Kidney (tissue), 14 donors: ENCODE measurements around the gene SOCS3. TPM values are rescaled to one million over a fixed set of nuclear protein-coding genes. Genes with fewer than 3 reads are reported as not detected.

Source experiments
- DNase-seq, 5 donors: peaks; one replicate each; pipeline ENCODE4 v3.0.0-alpha.2; 2013 to 2020
- FAIRE-seq: peaks from 2 replicates; lab custom pipeline; 2012; peaks lifted over from hg19 to GRCh38; lab: Jason Lieb, UNC
- H3K27ac ChIP-seq, 2 donors: one replicate each; pipeline ENCODE4 v1.7.0; 2013; ENCODE audit warnings: low read depth in 2 of 2, low read length in 2 of 2, inconsistent platforms in 1 of 2
- H3K27me3 ChIP-seq: one replicate; pipeline ENCODE4 v1.7.1; 2013; ENCODE audit warnings: low read length, inconsistent platforms; ENCODE audit not compliant: control insufficient read depth, insufficient read depth
- H3K36me3 ChIP-seq, 3 donors: one replicate each; pipeline versions ENCODE4 v1.7.0 to v1.7.1; 2013; ENCODE audit warnings: low read length in 3 of 3, control low read depth in 1 of 3, inconsistent platforms in 1 of 3; ENCODE audit not compliant: insufficient read depth in 3 of 3, control insufficient read depth in 2 of 3
- H3K4me1 ChIP-seq, 3 donors: one replicate each; pipeline versions ENCODE4 v1.7.0 to v1.7.1; 2013; ENCODE audit warnings: low read length in 3 of 3, inconsistent platforms in 1 of 3, low read depth in 1 of 3; ENCODE audit not compliant: control insufficient read depth in 2 of 3, insufficient read depth in 2 of 3
- H3K4me3 ChIP-seq, 3 donors: one replicate each; pipeline versions ENCODE4 v1.7.0 to v1.8.1; 2013; ENCODE audit warnings: low read length in 3 of 3, control low read depth in 1 of 3, inconsistent platforms in 1 of 3
- H3K9ac ChIP-seq, 3 donors: one replicate each; pipeline versions ENCODE4 v1.7.0 to v1.7.1; 2013; ENCODE audit warnings: low read length in 3 of 3, control low read depth in 1 of 3, inconsistent platforms in 1 of 3
- H3K9me3 ChIP-seq, 3 donors: one replicate each; pipeline versions ENCODE4 v1.7.0 to v1.7.1; 2013; ENCODE audit warnings: low read length in 3 of 3, control low read depth in 1 of 3, inconsistent platforms in 1 of 3; ENCODE audit not compliant: control insufficient read depth in 2 of 3, insufficient read depth in 1 of 3
- CTCF ChIP-seq: IDR thresholded peaks from 3 replicates; pipeline ENCODE4 v1.5.1; 2012; ENCODE audit warnings: mild to moderate bottlenecking, moderate library complexity, borderline replicate concordance; ENCODE audit not compliant: insufficient read depth; ENCODE audit errors: extremely low read depth
- intact Hi-C: fragments of 100-400 bp; cut with DNase I; formaldehyde crosslinking; loops from one replicate; pipeline ENCODE4 v1.11.1; 2022
- polyA plus RNA-seq: library from polyadenylated mRNA; stranded (reverse); fragments of 350-450 nt; fragmentation: Illumina TruSeq; extraction: RNeasy Lipid Tissue Mini Kit (QIAGEN cat#74804); gene quantifications from one replicate; pipeline ENCODE4 v1.2.3, GENCODE V29; 2014; ENCODE audit warnings: low read depth, low replicate concordance; ENCODE audit not compliant: insufficient read depth
- total RNA-seq: library from RNA; stranded (reverse); fragmentation: NEBNext Ultra II Directional; extraction: Animal tissue kit (Norgen Biotek cat#: 25700); gene quantifications from one replicate; pipeline ENCODE4 v1.2.1, GENCODE V29; 2021
- donor health status: control.
- donor health status: control.
- donor health status: control.
- donor health status: control.
- donor health status: control.
- donor health status: DM: yes; HTN: yes; CAD: no.
- donor health status: Normal renal cell carcinoma (clear cell type).

Gene SOCS3
- total and polyA plus RNA-seq, 2 donors from 2014 or later, result 31.2 to 110 TPM

- H3K4me3 ChIP-seq, result no peak overlapping the region
- DNase-seq, result peak in 1 of 5 donors; percentile 94
- intact Hi-C loops, result no loop called here
- FAIRE-seq, result no peak
- H3K36me3 ChIP-seq, result no peaks in the 10 kb centered on the region
- peak overlapping the region in 1 of 2 donors; percentile 8 for H3K27ac ChIP-seq
- H3K27me3 ChIP-seq, result no peaks in the 10 kb centered on the region
- no peak for TF ChIP-seq CTCF
- H3K9ac ChIP-seq, result no peak overlapping the region
- H3K4me1 ChIP-seq, result peaks cover 0 to 19% (median 0%) of the 10 kb centered on the region in 3 donors
- no peaks in the 10 kb centered on the region for H3K9me3 ChIP-seq
Measured at GRCh38 chr17:78343543-78344201, 16.2 kb downstream of the SOCS3 start.

GRCh38 chr17:78343187-78343542, 16.7 kb downstream of the SOCS3 start:
- intact Hi-C loops, result no loop called here
- H3K9ac ChIP-seq, result peak overlapping the region in 1 of 3 donors; percentile 15
- no peaks in the 10 kb centered on the region for H3K9me3 ChIP-seq
- peak overlapping the region; percentile 32 to 57 for H3K27ac ChIP-seq
- H3K4me3 ChIP-seq, result no peak overlapping the region
- DNase-seq (peak in 3 of 5 donors; percentile 41 to 92 (median 82)), FAIRE-seq (no peak)
- H3K4me1 ChIP-seq, result peaks cover 0 to 19% (median 0%) of the 10 kb centered on the region in 3 donors
- no peaks in the 10 kb centered on the region for H3K36me3 ChIP-seq
- no peaks in the 10 kb centered on the region for H3K27me3 ChIP-seq
- TF ChIP-seq CTCF, result no peak

GRCh38 chr17:78342449-78343186, 17.3 kb downstream of the SOCS3 start:
- Histone ChIP-seq H3K36me3 (no peaks in the 10 kb centered on the region), H3K27me3 (no peaks in the 10 kb centered on the region), H3K9me3 (no peaks in the 10 kb centered on the region), H3K4me3 (peak overlapping the region in 1 of 3 donors; percentile 17), H3K9ac (peak overlapping the region in 1 of 3 donors; percentile 15), H3K27ac (peak overlapping the region; percentile 67 to 76), H3K4me1 (peaks cover 0 to 19% (median 0%) of the 10 kb centered on the region in 3 donors)
- no peak for FAIRE-seq
- intact Hi-C loops, result no loop called here
- DNase-seq, result peak in 3 of 5 donors; percentile 11 to 91 (median 67)
- no peak for TF ChIP-seq CTCF
